GM12891 (cell line): ENCODE results near the gene SCARB1.

ENCODE experiments used
- PAX5 ChIP-seq: IDR thresholded peaks from 2 replicates; pipeline ENCODE4 v1.6.1; 2011; ENCODE audit warnings: low read length, moderate library complexity, mild to moderate bottlenecking; ENCODE audit not compliant: insufficient read depth, severe bottlenecking
- POLR2A ChIP-seq: IDR thresholded peaks from 2 replicates; pipeline ENCODE4 v1.6.1; 2011; ENCODE audit warnings: low read depth, low read length, control low read depth
- POLR2AphosphoS5 ChIP-seq: IDR thresholded peaks from 2 replicates; pipeline ENCODE4 v1.6.1; 2011; ENCODE audit warnings: low read depth, low read length, control low read depth
- POU2F2 ChIP-seq: IDR thresholded peaks from 2 replicates; pipeline ENCODE4 v1.6.1; 2011; ENCODE audit warnings: low read depth, mild to moderate bottlenecking, control low read depth, low read length, moderate library complexity
- SPI1 ChIP-seq: IDR thresholded peaks from 2 replicates; pipeline ENCODE4 v1.6.1; 2011; ENCODE audit warnings: low read depth, low read length, control low read depth
- TAF1 ChIP-seq: IDR thresholded peaks from 2 replicates; pipeline ENCODE4 v1.6.1; 2011; ENCODE audit warnings: low read depth, low read length, control low read depth

DNA sequence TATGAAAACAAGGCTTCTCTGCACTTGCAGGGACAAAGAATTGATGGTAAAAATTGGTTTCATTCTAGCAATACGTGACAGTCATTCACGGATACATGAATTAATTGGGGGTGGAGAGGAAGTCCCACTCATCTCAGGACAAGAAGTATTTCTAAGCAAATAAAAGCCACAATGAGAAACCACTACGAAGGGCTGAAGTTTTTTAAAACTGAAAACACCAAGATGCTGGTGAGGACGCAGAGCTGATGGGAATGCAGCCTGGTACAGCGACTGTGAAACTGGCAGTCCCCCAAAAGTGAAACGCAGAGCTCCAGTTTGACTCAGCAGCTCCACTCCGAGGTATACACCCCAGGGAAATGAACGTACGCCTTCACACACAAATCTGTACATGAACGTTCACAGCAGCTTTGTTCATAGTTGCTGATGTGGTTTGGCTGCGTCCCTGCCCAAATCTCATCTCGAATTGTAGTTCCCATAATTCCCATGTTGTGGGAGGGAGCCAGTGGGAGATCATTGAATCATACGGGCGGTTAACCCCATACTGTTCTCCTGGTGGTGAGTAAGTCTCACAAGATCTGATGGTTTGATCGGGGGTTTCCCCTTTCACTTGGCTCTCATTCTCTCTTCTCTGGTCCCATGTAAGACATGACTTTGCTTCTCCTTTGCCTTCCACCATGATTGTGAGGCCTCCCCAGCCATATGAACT is 89.0 kb downstream of the SCARB1 start:
- TF ChIP-seq POLR2A, result peak; percentile 64
- peak; percentile 74; the same call in 1 of the 2 replicates for TF ChIP-seq POLR2AphosphoS5
- peak; percentile 91 for TF ChIP-seq POU2F2
- peak; percentile 37; the same call in 1 of the 2 replicates for TF ChIP-seq TAF1
- TF ChIP-seq SPI1, result peak; percentile 90
- TF ChIP-seq PAX5, result no peak
